DOHH2 (cell line): Measurements from ENCODE around the gene MARCHF3.

ENCODE experiments used
- H3F3A ChIP-seq: fragments of 200-600 bp; sonication (generic), shearing (Covaris generic); 2 replicates; pipeline ENCODE4 v1.6.0; 2016; ENCODE audit warnings: antibody characterized with exemption, mild to moderate bottlenecking; ENCODE audit not compliant: control insufficient read depth, insufficient read depth
- H3K27ac ChIP-seq: fragments of 200-600 bp; sonication (generic); 2 replicates; pipeline ENCODE4 v1.5.1; 2014; ENCODE audit warnings: low read depth, mild to moderate bottlenecking, low read length, moderate library complexity
- H3K27me3 ChIP-seq: fragments of 200-600 bp; sonication (generic); 2 replicates; pipeline ENCODE4 v1.6.1; 2014; ENCODE audit warnings: mild to moderate bottlenecking, low read length, mixed read lengths; ENCODE audit not compliant: control insufficient read depth
- H3K36me3 ChIP-seq: fragments of 200-600 bp; sonication (generic); 2 replicates; pipeline ENCODE4 v1.6.1; 2014; ENCODE audit warnings: mild to moderate bottlenecking, low read length, moderate library complexity, mixed read lengths; ENCODE audit not compliant: control insufficient read depth
- H3K4me1 ChIP-seq: fragments of 200-600 bp; sonication (generic); 2 replicates; pipeline ENCODE4 v1.6.1; 2014; ENCODE audit warnings: mild to moderate bottlenecking, low read length, mixed read lengths; ENCODE audit not compliant: control insufficient read depth
- H3K4me2 ChIP-seq: fragments of 200-600 bp; sonication (generic); 2 replicates; pipeline ENCODE4 v1.6.0; 2014; ENCODE audit warnings: mild to moderate bottlenecking, low read length, moderate library complexity
- H3K4me3 ChIP-seq: fragments of 200-600 bp; sonication (generic); 2 replicates; pipeline ENCODE4 v1.5.1; 2014; ENCODE audit warnings: mild to moderate bottlenecking, low read length, mixed read lengths
- H3K79me2 ChIP-seq: fragments of 200-600 bp; sonication (generic); 2 replicates; pipeline ENCODE4 v1.6.1; 2014; ENCODE audit warnings: mild to moderate bottlenecking, low read length, mixed read lengths; ENCODE audit not compliant: control insufficient read depth
- H3K9me2 ChIP-seq: fragments of 200-600 bp; sonication (generic); replicated peaks from 2 replicates; pipeline ENCODE4 v1.6.1; 2014; ENCODE audit warnings: mild to moderate bottlenecking, low read length, mixed read lengths; ENCODE audit not compliant: control insufficient read depth
- H3K9me3 ChIP-seq: fragments of 200-600 bp; sonication (generic); 2 replicates; pipeline ENCODE4 v1.6.1; 2014; ENCODE audit warnings: antibody characterized with exemption, low read length, mixed read lengths; ENCODE audit not compliant: control insufficient read depth, insufficient read depth
- H4K20me1 ChIP-seq: fragments of 200-600 bp; sonication (generic); 2 replicates; pipeline ENCODE4 v1.6.0; 2014; ENCODE audit warnings: low read depth, mild to moderate bottlenecking, antibody characterized with exemption, low read length, moderate library complexity; ENCODE audit not compliant: control insufficient read depth, insufficient read depth
- EZH2phosphoT487 ChIP-seq: fragments of 200-600 bp; sonication (generic); IDR thresholded peaks from 2 replicates; pipeline ENCODE4 v1.6.1; 2017; ENCODE audit warnings: borderline replicate concordance, mild to moderate bottlenecking, antibody characterized with exemption, low read length, moderate library complexity, mixed read lengths
- TF ChIP-seq, protein P1 (sequence below): fragments of 200-600 bp; sonication (generic); IDR thresholded peaks from one replicate; pipeline ENCODE4 v1.5.1; 2014; ENCODE audit warnings: antibody characterized with exemption, mild to moderate bottlenecking, low read depth, low read length; ENCODE audit not compliant: poor library complexity, severe bottlenecking

Gene MARCHF3

DNA sequence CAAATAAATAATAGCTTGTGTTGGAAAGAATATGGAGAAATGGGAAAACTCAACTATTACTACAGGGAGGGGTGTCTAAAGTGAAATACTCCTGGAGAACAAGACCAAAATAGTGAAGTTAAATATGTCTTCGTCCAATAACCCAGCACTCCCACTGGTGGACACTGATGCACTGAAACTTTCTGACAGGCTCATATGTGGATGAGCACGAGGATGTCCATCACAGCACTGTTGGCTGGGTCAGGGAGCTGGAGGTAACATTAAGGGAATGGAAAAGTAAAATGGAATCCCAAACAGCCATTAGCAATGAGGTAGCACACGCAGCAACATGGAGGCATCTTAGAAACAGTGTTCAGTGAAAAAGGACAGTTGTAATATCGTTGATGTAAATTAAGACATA, 167.0 kb downstream of the MARCHF3 start:
- Histone ChIP-seq H3K4me2 (no peak overlapping the region), H4K20me1 (no peaks in the 10 kb centered on the region; the same call in 1 of the 2 replicates), H3K4me3 (no peak overlapping the region), H3K36me3 (peaks cover 8% of the 10 kb centered on the region; the same call in 1 of the 2 replicates), H3K27ac (no peak overlapping the region), H3F3A (0 out of 2 replicates have a peak, but pooled peaks cover 2% of the 10 kb centered on the region), H3K9me2 (no peaks in the 10 kb centered on the region), H3K79me2 (no peaks in the 10 kb centered on the region), H3K9me3 (no peaks in the 10 kb centered on the region), H3K27me3 (no peaks in the 10 kb centered on the region), H3K4me1 (peaks cover 16% of the 10 kb centered on the region)
- no peak for TF ChIP-seq EZH2phosphoT487
- TF ChIP-seq, protein P1, sequence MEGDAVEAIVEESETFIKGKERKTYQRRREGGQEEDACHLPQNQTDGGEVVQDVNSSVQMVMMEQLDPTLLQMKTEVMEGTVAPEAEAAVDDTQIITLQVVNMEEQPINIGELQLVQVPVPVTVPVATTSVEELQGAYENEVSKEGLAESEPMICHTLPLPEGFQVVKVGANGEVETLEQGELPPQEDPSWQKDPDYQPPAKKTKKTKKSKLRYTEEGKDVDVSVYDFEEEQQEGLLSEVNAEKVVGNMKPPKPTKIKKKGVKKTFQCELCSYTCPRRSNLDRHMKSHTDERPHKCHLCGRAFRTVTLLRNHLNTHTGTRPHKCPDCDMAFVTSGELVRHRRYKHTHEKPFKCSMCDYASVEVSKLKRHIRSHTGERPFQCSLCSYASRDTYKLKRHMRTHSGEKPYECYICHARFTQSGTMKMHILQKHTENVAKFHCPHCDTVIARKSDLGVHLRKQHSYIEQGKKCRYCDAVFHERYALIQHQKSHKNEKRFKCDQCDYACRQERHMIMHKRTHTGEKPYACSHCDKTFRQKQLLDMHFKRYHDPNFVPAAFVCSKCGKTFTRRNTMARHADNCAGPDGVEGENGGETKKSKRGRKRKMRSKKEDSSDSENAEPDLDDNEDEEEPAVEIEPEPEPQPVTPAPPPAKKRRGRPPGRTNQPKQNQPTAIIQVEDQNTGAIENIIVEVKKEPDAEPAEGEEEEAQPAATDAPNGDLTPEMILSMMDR: no peak

DNA sequence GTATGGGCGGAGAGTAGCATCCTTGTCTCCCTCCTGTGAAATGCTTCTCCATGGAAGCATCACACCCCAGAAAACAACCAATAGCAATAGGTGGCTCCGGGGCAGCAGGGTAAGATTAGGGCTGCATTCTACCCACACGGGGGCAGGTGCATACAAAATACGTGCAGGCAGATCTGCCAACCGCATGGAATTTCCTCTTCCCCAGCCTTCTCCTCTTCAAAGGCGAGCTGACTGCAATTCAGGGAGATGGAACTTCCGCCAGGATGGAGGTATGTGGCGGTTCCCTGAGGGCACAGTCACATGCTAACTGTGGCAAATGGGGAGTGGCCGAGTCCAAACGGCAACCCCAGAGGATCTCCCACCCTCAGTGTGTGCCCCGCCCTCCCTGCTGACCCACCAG, 171.9 kb downstream of the MARCHF3 start:
- Histone ChIP-seq H4K20me1 (no peaks in the 10 kb centered on the region; the same call in 1 of the 2 replicates), H3F3A (no peaks in the 10 kb centered on the region), H3K4me1 (peaks cover 11% of the 10 kb centered on the region), H3K4me2 (no peak overlapping the region), H3K4me3 (no peak overlapping the region), H3K79me2 (no peaks in the 10 kb centered on the region), H3K27ac (no peak overlapping the region), H3K36me3 (peaks cover 10% of the 10 kb centered on the region; the same call in 1 of the 2 replicates), H3K27me3 (no peaks in the 10 kb centered on the region), H3K9me3 (no peaks in the 10 kb centered on the region), H3K9me2 (no peaks in the 10 kb centered on the region)
- TF ChIP-seq, protein P1: no peak
- TF ChIP-seq EZH2phosphoT487: no peak

DNA sequence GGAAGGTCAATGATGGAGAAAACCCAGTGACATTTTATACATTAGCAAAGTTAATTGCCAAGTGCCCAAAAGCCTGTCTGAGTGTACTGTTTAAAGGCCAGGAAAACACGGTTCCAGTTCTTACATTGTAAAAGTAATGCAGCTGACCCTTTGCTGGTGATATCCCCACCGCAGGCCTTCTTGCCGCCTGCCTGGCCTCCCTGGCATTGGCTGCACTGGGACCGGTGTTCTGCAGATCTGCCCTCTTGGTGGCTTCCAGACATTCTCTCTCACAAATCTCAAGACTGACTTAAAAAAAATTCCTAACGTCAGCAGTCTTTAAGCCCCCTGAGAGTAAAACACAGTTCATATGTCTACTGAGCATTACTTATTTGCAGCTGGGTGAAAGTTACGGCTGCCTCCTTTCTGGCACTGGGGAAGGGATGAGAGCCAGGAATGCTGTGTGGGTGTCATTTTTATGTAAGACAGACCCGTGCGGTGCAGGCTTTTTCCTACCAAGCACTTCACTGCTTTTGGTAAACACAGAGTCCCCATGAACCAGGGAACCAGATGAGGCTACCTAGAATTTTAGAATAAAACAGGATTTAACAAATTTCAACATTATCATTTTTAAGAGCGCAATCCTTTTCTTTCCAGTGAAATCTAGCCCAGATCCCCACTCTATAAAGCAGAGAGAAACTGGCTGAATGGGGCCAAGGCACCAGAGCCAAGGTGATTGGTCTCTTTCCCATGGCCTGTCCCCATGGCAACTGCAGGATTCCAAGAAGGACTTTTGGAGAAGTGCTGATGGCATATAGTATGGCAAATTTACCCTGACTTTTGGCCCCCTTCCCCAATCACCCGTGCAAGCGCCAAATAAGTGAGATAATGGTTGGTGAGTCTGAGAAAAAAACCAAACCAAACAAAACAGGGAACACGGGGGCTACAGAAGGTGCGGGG, 172.6 kb downstream of the MARCHF3 start:
- H3K9me3 ChIP-seq: no peaks in the 10 kb centered on the region
- no peak overlapping the region for H3K4me3 ChIP-seq
- H3K27ac ChIP-seq: no peak overlapping the region
- no peaks in the 10 kb centered on the region for H3F3A ChIP-seq
- H4K20me1 ChIP-seq: no peaks in the 10 kb centered on the region; the same call in 1 of the 2 replicates
- H3K4me1 ChIP-seq: peaks cover 14% of the 10 kb centered on the region
- no peaks in the 10 kb centered on the region for H3K79me2 ChIP-seq
- no peaks in the 10 kb centered on the region for H3K9me2 ChIP-seq
- no peak overlapping the region for H3K4me2 ChIP-seq
- TF ChIP-seq, protein P1: no peak
- TF ChIP-seq EZH2phosphoT487: no peak
- H3K36me3 ChIP-seq: peaks cover 14% of the 10 kb centered on the region; the same call in 1 of the 2 replicates
- no peaks in the 10 kb centered on the region for H3K27me3 ChIP-seq
